Mesothelial cell of epicardium (in vitro differentiated cells): Measurements from ENCODE around the gene RTN4IP1. TPM values are rescaled to one million over a fixed set of nuclear protein-coding genes. Genes with fewer than 3 reads are reported as not detected.

Experiments used
- DNase-seq, 2 experiments: peaks; one replicate each; pipeline ENCODE4 v3.0.0; 2021; ENCODE audit warnings: low spot score in 2 of 2; ENCODE audit not compliant: unreplicated experiment in 2 of 2
- H3K27ac Mint-ChIP-seq: 2 replicates; pipeline ENCODE4 v1.8.0; 2021; ENCODE audit warnings: mixed read lengths
- H3K27me3 Mint-ChIP-seq: 2 replicates; pipeline ENCODE4 v1.8.0; 2021; ENCODE audit warnings: low read depth, mixed read lengths
- H3K36me3 Mint-ChIP-seq: 2 replicates; pipeline ENCODE4 v1.8.0; 2021; ENCODE audit warnings: mixed read lengths
- H3K4me1 Mint-ChIP-seq: 2 replicates; pipeline ENCODE4 v1.8.0; 2021; ENCODE audit warnings: mixed read lengths
- H3K4me3 Mint-ChIP-seq: 2 replicates; pipeline ENCODE4 v1.8.0; 2021; ENCODE audit warnings: mild to moderate bottlenecking, moderate library complexity, mixed read lengths
- H3K9me3 Mint-ChIP-seq: 2 replicates; pipeline ENCODE4 v1.8.0; 2021; ENCODE audit warnings: mixed read lengths
- CTCF ChIP-seq: fragments of 200-600 bp; sonication (generic); IDR thresholded peaks from one replicate; pipeline ENCODE4 v1.5.0; 2021; ENCODE audit warnings: antibody characterized with exemption; ENCODE audit not compliant: unreplicated experiment
- total RNA-seq: library from RNA; stranded (reverse); gene quantifications from 3 replicates; pipeline ENCODE4 v1.2.1, GENCODE V29; 2021

The RTN4IP1 gene
- total RNA-seq, 1 donor from 2014 or later = 6.8 TPM

GRCh38 chr6:106619223-106619622 lies 10.1 kb downstream of the RTN4IP1 start:
- Mint-ChIP-seq H3K4me3 (no peak overlapping the region), H3K9me3 (peaks cover 12% of the 10 kb centered on the region), H3K4me1 (no peaks in the 10 kb centered on the region), H3K36me3 (peaks cover 14% of the 10 kb centered on the region), H3K27me3 (no peaks in the 10 kb centered on the region), H3K27ac (no peak overlapping the region)
- DNase-seq = no peak
- TF ChIP-seq CTCF = no peak

GRCh38 chr6:106618324-106618723 lies 11.0 kb downstream of the RTN4IP1 start:
- Mint-ChIP-seq H3K27me3 (no peaks in the 10 kb centered on the region), H3K9me3 (peaks cover 12% of the 10 kb centered on the region), H3K27ac (no peak overlapping the region), H3K4me3 (no peak overlapping the region), H3K4me1 (no peaks in the 10 kb centered on the region), H3K36me3 (peaks cover 15% of the 10 kb centered on the region)
- DNase-seq = no peak
- no peak for TF ChIP-seq CTCF

DNA sequence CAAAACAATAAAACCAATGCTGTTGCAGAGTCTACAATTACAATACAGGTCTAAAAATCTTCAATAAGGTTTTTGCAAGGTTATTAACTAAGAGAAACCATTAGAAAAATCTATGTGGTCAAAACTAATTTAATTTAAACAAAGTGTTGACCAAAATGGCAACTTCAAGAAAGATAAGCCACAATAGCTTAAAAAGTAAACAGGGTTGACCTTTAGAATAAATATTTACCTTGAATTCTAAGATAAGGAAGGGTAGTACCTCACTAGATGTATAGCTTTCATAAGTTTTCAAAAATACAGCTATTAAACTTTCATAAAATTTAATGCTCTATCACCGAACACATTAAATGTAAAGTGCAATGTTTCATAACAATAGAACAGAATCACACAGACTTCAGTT lies 11.4 kb downstream of the RTN4IP1 start:
- Mint-ChIP-seq H3K9me3 (peaks cover 8% of the 10 kb centered on the region), H3K27ac (no peak overlapping the region), H3K4me3 (no peak overlapping the region), H3K36me3 (peaks cover 14% of the 10 kb centered on the region), H3K4me1 (no peaks in the 10 kb centered on the region), H3K27me3 (no peaks in the 10 kb centered on the region)
- no peak for DNase-seq
- no peak for TF ChIP-seq CTCF

DNA sequence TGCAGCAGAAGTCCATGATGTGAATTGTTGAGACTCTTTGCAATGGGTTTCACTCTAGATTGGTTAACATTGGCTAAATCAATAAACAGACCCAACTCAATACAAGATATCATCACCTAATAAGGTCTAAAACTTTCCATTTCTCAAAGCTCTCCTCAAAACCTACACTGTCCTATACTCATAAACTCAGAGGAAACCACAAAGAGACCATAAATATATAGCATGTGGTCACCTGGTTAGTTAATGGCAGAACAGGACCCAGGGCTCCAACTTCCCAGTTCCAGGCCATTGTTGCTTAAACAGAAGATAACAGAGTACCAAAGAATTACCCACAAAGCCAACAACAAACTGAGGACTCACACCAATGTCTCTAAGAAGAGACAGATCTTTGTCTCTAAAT lies 12.0 kb downstream of the RTN4IP1 start:
- no peaks in the 10 kb centered on the region for H3K4me1 Mint-ChIP-seq

DNA sequence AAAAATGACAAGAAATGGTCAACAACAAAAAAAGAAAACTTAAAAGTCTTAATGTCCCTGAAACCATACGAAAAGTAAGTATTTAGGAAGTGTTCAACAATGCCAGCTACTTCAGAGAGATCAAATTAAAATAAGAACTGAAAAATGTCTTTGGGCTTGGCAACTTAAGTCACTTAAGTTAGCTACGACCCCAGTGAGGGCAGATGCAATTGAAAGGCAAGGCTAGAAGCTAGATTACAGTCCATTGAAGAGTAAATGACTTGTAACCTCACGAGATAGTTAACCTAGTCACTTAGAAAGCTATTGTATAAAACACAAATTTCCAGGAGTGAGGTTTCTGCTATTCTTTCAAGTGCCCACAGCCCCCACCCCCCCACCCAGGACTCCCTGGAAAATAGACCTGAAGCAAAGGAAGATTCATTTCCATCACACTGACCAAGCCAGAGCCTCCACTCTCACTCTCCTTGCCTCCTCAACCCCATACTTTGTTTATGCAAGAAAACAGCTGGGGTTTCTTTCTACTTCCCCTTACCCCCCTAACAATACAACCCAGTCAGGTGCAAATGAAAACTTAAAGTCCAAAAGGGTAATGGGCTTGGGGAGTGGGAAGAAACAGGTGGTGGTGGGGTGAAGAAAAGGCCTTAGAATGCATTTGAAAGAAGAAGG lies 14.6 kb downstream of the RTN4IP1 start:
- TF ChIP-seq CTCF = no peak
- Mint-ChIP-seq H3K36me3 (peaks cover 7% of the 10 kb centered on the region), H3K9me3 (no peaks in the 10 kb centered on the region), H3K27me3 (no peaks in the 10 kb centered on the region), H3K27ac (no peak overlapping the region), H3K4me1 (no peaks in the 10 kb centered on the region), H3K4me3 (no peak overlapping the region)
- DNase-seq = no peak

More for the DNA sequence above, 12.0 kb downstream of the RTN4IP1 start:
- Mint-ChIP-seq H3K4me3 (no peak overlapping the region), H3K27me3 (no peaks in the 10 kb centered on the region), H3K27ac (no peak overlapping the region), H3K9me3 (peaks cover 3% of the 10 kb centered on the region), H3K36me3 (peaks cover 11% of the 10 kb centered on the region)
- DNase-seq = no peak
- TF ChIP-seq CTCF = no peak
